HepG2 (cell line): ENCODE data around the gene TTC6. TPM values are rescaled to one million over a fixed set of nuclear protein-coding genes. Genes with fewer than 3 reads are reported as not detected.
A peak's percentile ranks its signal among the peaks of the same experiment; 100 is the strongest.

Source experiments
- CBX2 ChIP-seq, 2 experiments: fragments of 200-600 bp in 1 of 2; sonication (generic); formaldehyde crosslinking in 1 of 2; IDR thresholded peaks; 2 replicates each; pipeline versions ENCODE4 v1.7.0 to v1.8.1; 2018 to 2022; ENCODE audit warnings: low read depth in 2 of 2, low read length in 1 of 2, mild to moderate bottlenecking in 1 of 2, missing genetic modification reagents in 1 of 2
- CENPBD1 ChIP-seq: sonication (generic); formaldehyde crosslinking; IDR thresholded peaks from 2 replicates; pipeline ENCODE4 v1.8.0; 2022; ENCODE audit warnings: missing genetic modification reagents, low read depth, mild to moderate bottlenecking, borderline replicate concordance
- CHD2 ChIP-seq: IDR thresholded peaks from 2 replicates; pipeline ENCODE4 v1.6.1; 2011; ENCODE audit warnings: low read depth, low read length, improper control_type of control experiment
- GPN1 ChIP-seq: sonication (generic); formaldehyde crosslinking; IDR thresholded peaks from 2 replicates; pipeline ENCODE4 v1.5.1; 2020; ENCODE audit warnings: missing genetic modification reagents, borderline replicate concordance
- HDAC2 ChIP-seq: sonication (generic); formaldehyde crosslinking; IDR thresholded peaks from 2 replicates; pipeline ENCODE4 v1.4.0; 2020; ENCODE audit warnings: missing genetic modification reagents
- HNF4A ChIP-seq: sonication (generic); formaldehyde crosslinking; IDR thresholded peaks from 2 replicates; pipeline ENCODE4 v1.4.0; 2020; ENCODE audit warnings: missing genetic modification reagents
- ISX ChIP-seq: sonication (generic); formaldehyde crosslinking; conservative IDR thresholded peaks from 2 replicates; pipeline ENCODE4 v1.5.0; 2020; ENCODE audit warnings: missing genetic modification reagents
- KAT2B ChIP-seq: fragments of 150-350 bp; IDR thresholded peaks from 2 replicates; pipeline ENCODE4 v1.6.1; 2014; ENCODE audit warnings: low read depth, low read length, borderline replicate concordance
- MIER3 ChIP-seq: IDR thresholded peaks from 2 replicates; pipeline ENCODE4 v1.6.1; 2016; ENCODE audit warnings: missing compliant biosample characterization, borderline replicate concordance
- MNT ChIP-seq: fragments of 450-650 bp; IDR thresholded peaks from 2 replicates; pipeline ENCODE4 v1.6.1; 2016
- NCOR1 ChIP-seq: fragments of 200-600 bp; sonication (generic); IDR thresholded peaks from 2 replicates; pipeline ENCODE4 v1.7.0; 2017; ENCODE audit warnings: antibody characterized with exemption, low read length, borderline replicate concordance
- NFE2L1 ChIP-seq: sonication (generic); formaldehyde crosslinking; IDR thresholded peaks from 2 replicates; pipeline ENCODE4 v1.4.0; 2020; ENCODE audit warnings: missing genetic modification reagents, mild to moderate bottlenecking, borderline replicate concordance
- PRDM10 ChIP-seq: sonication (generic); formaldehyde crosslinking; IDR thresholded peaks from 2 replicates; pipeline ENCODE4 v1.4.0; 2020; ENCODE audit warnings: low read depth, missing genetic modification reagents
- RFXAP ChIP-seq: sonication (generic); formaldehyde crosslinking; IDR thresholded peaks from 2 replicates; pipeline ENCODE4 v1.4.0; 2020; ENCODE audit warnings: missing genetic modification reagents, borderline replicate concordance
- SOX5 ChIP-seq: IDR thresholded peaks from 2 replicates; pipeline ENCODE4 v1.6.1; 2016; ENCODE audit warnings: borderline replicate concordance
- TSC22D2 ChIP-seq: sonication (generic); formaldehyde crosslinking; IDR thresholded peaks from 2 replicates; pipeline ENCODE4 v1.5.1; 2020; ENCODE audit warnings: missing genetic modification reagents, mild to moderate bottlenecking, borderline replicate concordance
- ZBTB8A ChIP-seq: sonication (generic); formaldehyde crosslinking; IDR thresholded peaks from 2 replicates; pipeline ENCODE4 v1.4.0; 2020; ENCODE audit warnings: mild to moderate bottlenecking, low read depth, missing genetic modification reagents, borderline replicate concordance
- ZMYM3 ChIP-seq: sonication (generic); formaldehyde crosslinking; IDR thresholded peaks from 2 replicates; pipeline ENCODE4 v1.5.1; 2020; ENCODE audit warnings: mild to moderate bottlenecking, missing genetic modification reagents
- ZNF17 ChIP-seq: sonication (generic); formaldehyde crosslinking; IDR thresholded peaks from 2 replicates; pipeline ENCODE4 v1.5.0; 2020; ENCODE audit warnings: mild to moderate bottlenecking, missing genetic modification reagents
- ZNF343 ChIP-seq: sonication (generic); formaldehyde crosslinking; IDR thresholded peaks from 2 replicates; pipeline ENCODE4 v1.4.0; 2020; ENCODE audit warnings: mild to moderate bottlenecking, missing genetic modification reagents
- ZNF414 ChIP-seq: sonication (generic); formaldehyde crosslinking; IDR thresholded peaks from 2 replicates; pipeline ENCODE4 v1.5.0; 2020; ENCODE audit warnings: missing genetic modification reagents
- ZNF556 ChIP-seq: sonication (generic); formaldehyde crosslinking; IDR thresholded peaks from 2 replicates; pipeline ENCODE4 v1.4.0; 2020; ENCODE audit warnings: mild to moderate bottlenecking, missing genetic modification reagents, borderline replicate concordance
- ZNF773 ChIP-seq: sonication (generic); formaldehyde crosslinking; IDR thresholded peaks from 2 replicates; pipeline ENCODE4 v1.4.0; 2020; ENCODE audit warnings: missing genetic modification reagents, borderline replicate concordance
- ZNF792 ChIP-seq: IDR thresholded peaks from 2 replicates; pipeline ENCODE4 v1.6.1; 2016
- polyA plus RNA-seq, 8 experiments: library from polyadenylated mRNA; depleted of rRNA in 3 of 8; stranded (reverse) in 7 of 8; unstranded in 1 of 8; fragments of >200 nt; fragmentation: Illumina TruSeq in 4 of 8; extraction: Trizol in 4 of 8; gene quantifications; 2 replicates each; pipeline versions ENCODE4 v1.2.1 to v1.2.3, GENCODE V29; 2011 to 2016; ENCODE audit warnings: low read depth in 4 of 8, missing spikeins in 1 of 8, mixed read lengths in 1 of 8; ENCODE audit not compliant: insufficient read depth in 1 of 8
- total RNA-seq, 5 experiments: library from RNA; depleted of rRNA; stranded (reverse); fragments of >200 nt; fragmentation: Illumina TruSeq; extraction: Trizol; gene quantifications; 2 replicates each; pipeline ENCODE4 v1.2.3, GENCODE V29; 2016; ENCODE audit warnings: low read depth in 1 of 5

Gene TTC6
- total and polyA plus RNA-seq, 2 of the 13 experiments (the other 11 are each of a cell fraction or from before 2014, with no cell fraction given): 9.3 to 27.4 TPM

- no peak for TF ChIP-seq CBX2 (IDR thresholded peaks at IDR 0.05; ENCODE audit: low read depth, low read length)
- peak; percentile 49; the same call in 1 of the 2 replicates for TF ChIP-seq CBX2 (CRISPR knock-in tag; IDR thresholded peaks at IDR 0.05; ENCODE audit: low read depth)
- no peak for TF ChIP-seq ZNF17 (CRISPR knock-in tag)
- peak; percentile 94; the same call in 1 of the 2 replicates for TF ChIP-seq RFXAP
- peak; percentile 87 for TF ChIP-seq NCOR1
- TF ChIP-seq CENPBD1 (CRISPR knock-in tag): no peak
- TF ChIP-seq ZNF556 (CRISPR knock-in tag): peak; percentile 97; the same call in 1 of the 2 replicates
- TF ChIP-seq PRDM10 (CRISPR knock-in tag): peak; percentile 95
- peak; percentile 100 for TF ChIP-seq HDAC2 (CRISPR knock-in tag)
- TF ChIP-seq ZNF792: peak; percentile 98
- TF ChIP-seq HNF4A (CRISPR knock-in tag): peak; percentile 93
- no peak for TF ChIP-seq MNT
- TF ChIP-seq GPN1 (CRISPR knock-in tag): no peak
- no peak for TF ChIP-seq KAT2B
- peak; percentile 92 for TF ChIP-seq SOX5 (CRISPR knock-in tag)
- peak; percentile 97 for TF ChIP-seq ZNF414 (CRISPR knock-in tag)
- peak; percentile 82; the same call in 1 of the 2 replicates for TF ChIP-seq ZNF343 (CRISPR knock-in tag)
- TF ChIP-seq NFE2L1 (CRISPR knock-in tag): no peak
- TF ChIP-seq MIER3 (CRISPR knock-in tag): peak; percentile 96; the same call in 1 of the 2 replicates
- peak; percentile 2; the same call in 1 of the 2 replicates for TF ChIP-seq ZBTB8A
- TF ChIP-seq TSC22D2 (CRISPR knock-in tag): peak; percentile 95
- no peak for TF ChIP-seq ZNF773 (CRISPR knock-in tag)
- no peak for TF ChIP-seq CHD2
- TF ChIP-seq ZMYM3 (CRISPR knock-in tag): no peak; the same call in 1 of the 2 replicates
- peak; percentile 83; the same call in 1 of the 2 replicates for TF ChIP-seq ISX (CRISPR knock-in tag)
These were observed 48.6 kb upstream of the TTC6 start (continued) for GRCh38 chr14:37546621-37547447.
